HG02588 (cell line): ENCODE results near the gene ST8SIA5.
"Not testable (repeated sequence)": the region's sequence is repeated elsewhere in the genome, so short reads cannot be mapped to it uniquely, and the experiment has no call there.

Experiments used
- ATAC-seq: cut with Tn5 transposase; IDR thresholded peaks from one replicate; pipeline ENCODE4 v1.9.1; 2021; ENCODE audit warnings: mild to moderate bottlenecking, moderate library complexity; ENCODE audit not compliant: unreplicated experiment

Gene ST8SIA5, protein sequence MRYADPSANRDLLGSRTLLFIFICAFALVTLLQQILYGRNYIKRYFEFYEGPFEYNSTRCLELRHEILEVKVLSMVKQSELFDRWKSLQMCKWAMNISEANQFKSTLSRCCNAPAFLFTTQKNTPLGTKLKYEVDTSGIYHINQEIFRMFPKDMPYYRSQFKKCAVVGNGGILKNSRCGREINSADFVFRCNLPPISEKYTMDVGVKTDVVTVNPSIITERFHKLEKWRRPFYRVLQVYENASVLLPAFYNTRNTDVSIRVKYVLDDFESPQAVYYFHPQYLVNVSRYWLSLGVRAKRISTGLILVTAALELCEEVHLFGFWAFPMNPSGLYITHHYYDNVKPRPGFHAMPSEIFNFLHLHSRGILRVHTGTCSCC

DNA sequence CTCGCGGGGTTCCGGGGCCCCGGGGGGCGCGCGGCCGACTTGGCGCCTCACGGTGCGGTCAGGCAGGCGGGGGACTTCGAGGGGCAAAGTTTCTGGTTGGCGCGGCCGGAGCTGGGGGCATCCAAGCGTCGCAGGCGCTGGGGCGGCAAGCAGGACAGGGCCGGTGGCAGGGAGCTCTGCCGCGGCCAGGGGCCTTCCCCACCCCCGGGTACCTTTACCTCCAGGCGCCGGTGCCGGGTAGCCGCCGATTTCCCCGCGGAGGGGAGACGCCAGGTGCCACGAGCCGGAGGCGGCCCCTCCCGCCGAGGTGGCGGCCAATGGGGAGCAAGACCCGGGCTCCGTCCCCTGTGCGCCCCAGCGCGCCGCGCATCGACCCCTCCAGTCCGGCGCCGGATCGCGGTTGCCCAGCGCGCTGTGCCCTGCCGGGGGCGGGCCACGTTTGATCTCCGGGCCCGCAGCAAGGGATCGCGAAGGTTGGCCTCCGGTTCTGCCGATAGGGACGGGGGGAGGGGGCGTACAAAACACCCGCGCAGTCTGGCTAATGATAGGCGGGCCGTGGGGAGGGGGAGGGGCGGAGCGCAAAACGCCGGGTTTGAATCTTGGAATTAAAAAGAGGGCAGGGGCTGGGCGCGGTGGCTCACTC, at the start of gene ST8SIA5:
ST8SIA5 (minus strand) TSS at position 495 of the 643 bp plus-strand sequence. CDS start 545 bp downstream, outside the sequence.
- ATAC-seq, result no peak

DNA sequence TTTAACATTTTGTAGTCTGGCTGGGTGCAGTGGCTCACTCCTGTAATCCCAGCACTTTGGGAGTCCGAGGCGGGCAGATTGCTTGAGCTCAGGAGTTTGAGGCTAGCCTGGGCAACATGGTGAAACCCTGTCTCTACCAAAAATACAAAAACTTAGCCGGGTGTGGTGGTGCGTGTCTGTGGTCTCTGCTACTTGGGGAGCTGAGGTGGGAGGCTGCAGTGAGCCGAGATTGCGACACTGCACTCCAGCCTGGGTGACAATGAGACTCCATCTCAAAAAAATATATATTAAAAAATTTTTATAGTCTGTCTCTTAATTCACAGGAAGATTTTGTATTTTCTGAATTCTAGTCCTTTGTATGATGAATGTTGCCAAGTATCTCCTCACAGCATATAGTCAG, 39.1 kb upstream of the ST8SIA5 start:
- ATAC-seq, result not testable (repeated sequence)

DNA sequence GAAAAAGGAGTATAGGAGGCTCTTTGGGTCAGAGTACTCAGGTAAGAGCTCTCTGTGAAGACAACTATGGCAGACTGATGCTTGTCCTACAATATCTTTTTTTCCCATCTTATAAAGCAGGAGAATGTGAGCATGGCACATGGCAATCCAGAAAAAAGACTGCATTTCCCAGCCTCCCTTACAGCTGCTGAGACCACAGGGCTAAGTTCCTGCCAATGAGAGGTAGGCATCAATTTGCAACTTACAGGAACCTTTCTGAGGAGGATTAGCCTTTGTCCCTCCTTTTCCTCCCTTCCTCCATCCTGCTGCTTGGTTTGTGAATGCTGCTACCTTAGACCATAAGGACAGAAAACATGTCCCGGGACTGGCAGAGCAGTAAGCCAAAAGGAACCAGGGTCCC, 37.8 kb upstream of the ST8SIA5 start:
- no peak for ATAC-seq

DNA sequence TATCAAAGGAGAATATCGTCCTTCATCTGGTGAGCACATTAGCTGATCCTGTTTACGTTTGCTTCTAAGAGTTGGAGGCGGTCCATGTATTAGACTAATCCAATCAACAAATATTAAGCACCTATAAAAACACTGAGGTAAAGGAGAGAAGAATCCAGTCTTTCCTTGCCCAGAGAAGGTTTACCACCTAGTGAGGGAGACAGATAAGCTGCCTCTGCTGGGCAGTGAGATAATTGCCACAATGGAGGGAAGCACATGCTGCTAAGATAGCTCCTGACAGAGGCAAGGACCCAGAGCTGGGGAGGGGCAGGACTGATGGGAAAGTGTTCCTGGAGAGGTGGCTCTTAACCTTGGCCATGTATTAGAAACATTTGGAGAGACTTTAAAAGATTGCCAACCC, 36.7 kb upstream of the ST8SIA5 start:
- no peak for ATAC-seq

DNA sequence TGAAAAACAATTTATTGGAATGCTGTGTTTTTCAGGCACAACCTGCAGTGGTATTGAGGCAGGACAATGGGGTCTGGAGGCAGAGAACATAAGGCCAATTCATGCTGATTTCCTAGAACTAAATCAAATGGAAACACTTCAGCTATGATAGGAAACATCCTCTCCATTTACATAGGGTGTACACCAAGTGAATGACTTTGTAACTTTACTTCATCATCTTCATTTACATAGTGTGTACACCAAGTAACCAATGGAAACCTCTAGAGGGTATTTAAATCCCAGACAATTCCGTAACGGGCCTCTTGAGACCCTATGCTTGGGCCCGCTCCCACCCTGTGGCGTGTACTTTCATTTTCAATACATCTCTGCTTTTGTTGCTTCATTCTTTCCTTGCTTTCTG, 32.2 kb upstream of the ST8SIA5 start:
- ATAC-seq, result no peak

DNA sequence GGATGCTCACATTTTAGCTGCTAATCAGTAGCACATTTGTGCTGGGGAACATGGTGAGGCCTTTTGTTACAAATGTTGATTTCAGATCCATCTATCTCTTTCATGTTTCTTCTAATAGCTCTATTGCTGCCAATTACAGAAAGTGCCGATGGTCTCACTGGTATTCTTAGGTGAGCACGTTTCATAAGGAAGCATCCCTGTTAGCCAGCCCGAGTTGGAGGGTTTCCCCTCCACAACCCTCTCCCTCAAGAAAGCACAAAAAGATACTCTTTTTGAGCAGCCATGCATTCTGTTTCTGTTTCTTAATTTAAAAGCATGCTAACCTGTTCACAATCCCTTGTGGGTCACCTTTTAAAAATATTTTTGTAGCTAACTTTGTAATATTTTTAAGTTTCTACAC, 30.8 kb upstream of the ST8SIA5 start:
- ATAC-seq, result no peak

DNA sequence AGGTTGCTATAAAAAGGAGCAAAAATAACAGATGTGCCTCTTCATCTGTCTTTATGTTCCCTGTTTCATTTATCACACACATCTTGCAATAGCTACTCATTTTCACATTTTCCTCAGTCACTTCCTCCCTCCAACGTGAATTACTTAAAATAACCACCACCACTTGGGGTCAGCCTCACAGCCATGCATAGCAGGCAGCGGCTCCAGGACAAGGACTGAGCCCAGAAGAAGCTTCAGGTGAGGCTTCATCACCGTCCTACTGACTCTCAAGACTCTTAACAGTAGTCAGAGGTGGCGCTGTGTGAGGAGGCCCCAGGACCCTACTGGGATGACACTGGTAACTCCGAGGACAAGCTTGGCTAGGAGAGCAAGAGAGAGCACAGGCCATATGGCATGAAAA, 15.5 kb upstream of the ST8SIA5 start:
- no peak for ATAC-seq

DNA sequence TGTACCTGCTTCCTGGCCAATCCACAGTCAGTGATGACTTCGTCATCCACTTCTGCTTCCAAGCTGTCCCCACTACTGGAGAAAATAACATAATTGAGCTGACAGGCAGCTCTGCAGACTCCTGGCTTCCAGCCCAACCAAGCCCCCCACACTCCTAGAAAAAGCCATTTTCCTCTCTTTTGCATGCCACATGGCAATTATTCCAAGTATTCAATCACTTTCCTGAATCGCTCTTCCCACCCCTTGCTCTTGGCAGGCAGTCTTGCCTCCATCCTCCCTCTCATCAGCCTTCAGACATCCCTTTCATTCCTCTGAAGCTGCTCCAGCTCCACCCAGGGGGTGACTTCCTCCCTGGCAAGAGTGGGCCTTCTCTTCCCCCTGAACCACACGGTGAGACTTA, 14.3 kb upstream of the ST8SIA5 start:
- ATAC-seq, result no peak

DNA sequence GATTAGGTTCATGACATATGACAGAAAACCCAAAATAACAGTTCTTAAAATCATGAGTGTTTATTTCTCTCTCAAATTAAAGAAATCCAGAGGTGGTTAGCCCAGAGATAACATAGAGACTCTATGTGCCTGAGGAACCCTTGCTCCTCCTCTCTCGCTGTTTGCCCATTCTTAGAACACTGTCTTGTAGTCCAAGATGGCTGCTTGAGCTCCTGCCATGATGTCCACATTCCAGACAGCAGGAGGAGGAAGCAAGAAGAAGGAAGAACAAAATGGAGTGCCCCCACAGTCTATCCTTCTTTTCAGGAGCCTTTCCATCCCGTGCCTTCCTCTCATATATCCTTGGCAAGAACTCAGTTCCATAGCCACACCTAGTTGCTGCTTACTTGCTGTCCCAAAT, 13.9 kb upstream of the ST8SIA5 start:
- ATAC-seq, result no peak

DNA sequence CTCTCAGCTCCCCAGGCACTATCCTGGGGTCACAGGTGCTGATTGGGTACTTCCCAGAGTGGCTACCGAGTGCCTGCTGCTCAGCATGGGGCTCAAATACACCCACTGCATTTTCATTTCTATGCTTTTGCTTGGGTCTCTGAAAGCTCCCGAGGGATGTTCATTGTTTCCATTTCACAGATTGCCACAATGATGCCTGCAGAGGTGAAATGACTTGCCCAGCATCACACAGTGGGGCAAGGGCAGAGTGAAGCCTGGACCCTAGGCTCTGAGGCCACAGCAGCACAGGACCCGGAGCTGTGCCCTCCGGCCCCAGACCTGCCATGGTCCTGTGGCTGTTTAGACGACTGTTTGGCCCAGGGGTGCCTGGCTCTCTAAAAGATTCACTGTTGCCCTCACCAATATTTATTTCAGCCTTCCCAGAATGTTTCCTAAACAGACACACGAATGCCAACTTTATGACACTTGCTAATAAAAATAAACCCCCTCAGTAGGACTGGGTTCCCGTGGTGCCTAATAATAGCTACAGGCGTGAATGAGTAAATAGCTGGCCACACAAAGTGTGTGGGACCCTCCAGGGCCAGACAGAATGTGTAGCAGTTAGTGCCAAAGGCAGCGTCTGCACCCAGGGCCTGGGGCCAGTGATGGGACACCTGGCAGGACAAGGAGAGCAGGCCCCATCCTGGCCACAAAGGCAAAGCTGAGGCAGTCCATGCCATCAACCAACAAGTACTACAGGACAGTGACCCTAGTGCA, 11.5 kb upstream of the ST8SIA5 start:
- no peak for ATAC-seq

DNA sequence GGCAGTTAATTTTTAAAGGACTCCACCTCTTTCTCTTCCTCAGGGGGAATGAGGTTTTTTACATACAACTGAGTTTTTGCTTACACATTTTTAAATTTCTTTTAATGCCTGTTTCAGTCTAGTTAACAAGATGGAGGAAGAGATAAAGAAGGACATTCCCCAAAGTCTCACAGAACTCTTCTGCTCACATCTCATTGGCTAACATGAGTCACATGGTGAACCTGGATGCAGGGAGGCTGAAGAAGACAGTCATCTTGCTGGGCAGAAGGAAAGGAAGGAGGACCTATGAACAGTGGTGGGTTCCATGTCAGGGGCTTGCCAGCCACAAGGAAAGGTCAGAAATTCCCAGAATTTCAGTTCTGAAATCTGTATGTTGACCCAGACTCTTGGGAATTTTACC, 10.4 kb upstream of the ST8SIA5 start:
- no peak for ATAC-seq

DNA sequence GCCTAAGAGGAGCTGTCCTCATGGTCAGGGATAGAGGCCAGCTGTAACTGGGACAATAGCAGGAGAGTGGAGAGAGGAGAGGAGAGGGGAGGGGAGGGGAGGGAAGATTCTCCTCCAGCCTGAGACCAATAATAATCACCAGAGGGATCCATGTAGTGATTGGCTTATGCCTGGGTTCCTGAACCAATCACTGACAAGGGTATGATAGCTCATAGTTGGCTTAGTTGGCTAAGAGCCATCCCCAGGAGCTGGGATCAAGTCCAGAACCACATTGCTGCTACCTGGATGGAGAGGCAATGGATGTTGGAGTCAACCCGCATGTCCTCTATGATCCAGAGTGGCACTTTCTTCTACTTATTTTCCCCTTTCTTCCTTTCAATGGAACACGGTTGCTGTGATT, 7.7 kb upstream of the ST8SIA5 start:
- no peak for ATAC-seq

DNA sequence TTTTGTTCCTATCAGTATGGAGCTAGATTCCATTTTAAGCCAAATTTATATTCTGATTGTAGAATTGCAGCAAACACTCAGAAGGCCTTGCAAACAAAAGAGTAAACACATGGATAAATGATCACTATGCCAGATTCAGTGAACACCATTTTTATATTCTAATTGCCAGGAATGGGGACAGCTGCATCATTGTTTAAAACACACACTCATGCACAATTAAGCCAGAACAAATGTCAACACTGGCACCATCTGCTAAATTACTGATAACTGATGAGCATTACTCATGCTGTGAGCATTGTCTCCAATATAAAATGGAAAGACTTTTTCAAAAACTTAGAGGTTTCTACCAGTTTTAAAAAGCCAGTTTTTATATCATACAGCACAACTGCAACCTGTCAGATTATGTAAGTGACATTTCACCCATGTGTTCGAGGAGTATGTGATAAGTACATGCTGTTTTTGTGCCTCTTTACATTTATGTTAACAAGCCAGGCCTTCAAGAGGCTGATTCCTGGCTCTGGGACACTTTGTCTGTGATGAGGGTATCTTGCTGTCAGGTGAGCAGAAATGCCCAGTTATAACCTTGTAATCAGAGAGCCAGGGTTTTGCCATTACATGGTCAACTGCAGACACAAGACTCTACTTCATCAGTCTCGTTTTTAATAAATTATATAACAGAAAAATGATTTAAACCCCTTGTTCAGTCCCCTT, 4.4 kb upstream of the ST8SIA5 start:
- no peak for ATAC-seq

DNA sequence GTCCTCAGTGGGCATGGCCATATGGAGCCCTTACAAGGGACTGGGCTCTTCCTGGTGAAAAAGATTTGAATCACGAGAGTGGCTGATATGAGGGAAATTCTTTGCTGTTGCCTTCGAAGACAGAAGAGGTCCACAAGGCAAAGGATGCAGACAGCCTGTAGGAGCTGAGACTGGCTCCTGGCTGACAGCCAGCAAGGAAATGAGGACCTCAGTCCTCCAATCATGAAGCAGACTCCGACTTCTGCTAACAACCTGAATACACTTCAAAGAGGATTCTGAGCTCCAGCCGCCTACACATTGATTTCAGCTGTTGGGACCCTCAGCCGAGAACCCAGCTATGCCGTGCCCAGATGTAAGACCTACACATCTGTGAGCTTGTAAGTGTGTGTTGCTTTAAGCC, 3.0 kb upstream of the ST8SIA5 start:
- no peak for ATAC-seq

DNA sequence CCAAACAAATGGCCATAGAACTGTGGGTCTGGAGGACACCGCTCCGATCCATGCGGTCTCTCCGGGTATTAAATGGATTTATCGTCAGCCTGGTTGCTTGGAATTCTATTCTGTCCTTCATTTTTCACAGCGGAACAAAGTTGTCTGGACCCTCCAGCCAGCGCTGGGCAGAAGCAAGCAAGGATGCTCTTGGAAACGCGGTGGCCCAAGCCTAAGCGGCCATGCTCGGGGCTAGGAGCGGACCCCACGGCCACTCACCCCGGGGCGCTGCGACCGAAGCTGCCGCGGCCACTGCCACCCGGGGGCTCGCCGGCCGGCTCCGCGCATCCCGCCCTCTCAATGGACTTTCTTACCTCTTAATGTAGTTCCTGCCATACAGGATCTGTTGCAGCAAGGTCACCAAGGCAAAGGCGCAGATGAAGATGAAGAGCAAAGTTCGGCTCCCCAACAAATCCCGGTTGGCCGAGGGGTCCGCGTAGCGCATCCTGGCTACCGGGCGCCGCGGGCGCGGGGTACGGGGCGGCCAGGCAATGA, 761 bp downstream of the ST8SIA5 start:
- ATAC-seq, result no peak

DNA sequence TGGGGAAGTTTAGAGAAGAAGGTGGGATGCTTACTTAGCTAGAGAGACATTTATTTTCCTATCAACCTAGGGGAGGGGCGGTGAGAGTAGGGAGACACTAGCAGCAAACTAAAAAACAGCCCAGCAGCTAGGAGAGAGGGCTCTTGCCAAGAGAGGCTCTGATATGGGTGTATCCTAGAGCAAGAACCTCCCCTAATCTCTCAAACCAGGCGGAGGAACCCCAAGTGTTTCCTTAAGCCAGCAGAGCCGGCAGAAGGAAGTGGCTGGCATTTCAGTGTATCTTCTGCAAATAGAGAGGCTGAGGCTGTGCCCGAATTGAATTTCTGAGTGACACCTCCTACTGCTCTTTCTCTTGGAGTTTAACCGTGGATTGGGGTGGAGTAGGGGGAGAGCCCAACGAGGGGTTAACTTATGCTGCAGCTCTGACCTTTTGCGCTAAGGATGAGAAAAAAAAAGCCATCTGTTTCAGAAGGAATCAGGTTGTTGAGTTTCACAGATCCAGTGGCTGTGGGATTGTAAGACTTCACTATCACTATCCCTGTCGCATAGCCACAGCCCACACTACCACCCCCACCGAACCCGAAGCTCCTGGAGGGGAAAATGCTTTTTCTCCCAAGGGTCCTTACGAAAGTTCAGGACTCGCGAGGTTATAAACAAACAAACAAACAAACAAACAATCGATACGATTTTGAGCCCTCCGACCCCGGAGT, 1.4 kb downstream of the ST8SIA5 start:
- no peak for ATAC-seq

DNA sequence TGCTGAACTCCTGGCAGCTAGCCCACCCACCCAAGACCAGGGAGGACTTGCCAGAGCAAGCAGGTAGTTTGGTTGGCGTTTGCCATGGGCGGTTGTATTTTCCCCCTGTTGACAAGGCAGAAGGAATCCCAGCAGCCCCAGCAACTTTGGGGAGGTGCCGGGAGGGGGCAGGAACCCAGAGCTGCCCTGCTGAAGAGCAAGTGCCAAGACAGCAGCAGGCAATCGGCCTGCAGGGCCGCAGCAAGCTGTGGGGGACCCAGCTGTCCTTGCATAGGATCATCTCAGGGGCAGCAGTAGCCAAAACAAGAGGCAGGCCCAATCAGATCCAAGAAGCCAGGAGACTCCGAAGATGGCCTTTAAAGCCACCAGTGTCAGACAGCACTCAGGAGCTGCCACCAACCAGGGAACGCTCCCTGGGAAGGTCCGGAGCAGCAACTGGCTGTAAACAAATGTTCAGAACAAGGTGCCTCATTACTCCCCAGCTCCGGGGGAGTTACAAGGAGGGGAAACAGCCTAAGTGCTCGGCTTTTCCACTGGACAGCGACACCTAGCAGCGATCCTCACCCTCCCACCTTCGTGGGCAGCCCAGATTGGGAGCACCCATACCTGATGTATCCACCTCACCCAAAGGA, 2.1 kb downstream of the ST8SIA5 start:
- no peak for ATAC-seq

DNA sequence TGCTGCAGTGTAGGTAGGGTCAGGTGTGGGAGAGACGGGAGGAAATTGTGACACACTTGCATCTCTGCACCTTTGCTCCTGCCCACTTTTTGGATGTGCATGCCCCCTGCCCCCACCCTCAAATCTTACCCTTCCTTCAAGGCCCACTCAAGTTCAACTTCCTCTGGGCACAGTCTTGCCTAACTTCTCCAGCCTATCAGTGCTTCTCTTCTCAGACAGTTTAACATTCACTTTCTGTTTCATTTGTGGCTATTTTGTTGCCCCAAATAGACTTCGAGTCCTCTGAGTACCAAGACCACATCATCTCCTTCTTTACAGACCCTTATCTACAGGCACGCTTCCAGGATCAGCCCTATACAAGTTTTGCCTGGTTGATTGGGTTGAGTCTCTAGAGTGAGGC, 2.7 kb downstream of the ST8SIA5 start:
- ATAC-seq, result no peak

DNA sequence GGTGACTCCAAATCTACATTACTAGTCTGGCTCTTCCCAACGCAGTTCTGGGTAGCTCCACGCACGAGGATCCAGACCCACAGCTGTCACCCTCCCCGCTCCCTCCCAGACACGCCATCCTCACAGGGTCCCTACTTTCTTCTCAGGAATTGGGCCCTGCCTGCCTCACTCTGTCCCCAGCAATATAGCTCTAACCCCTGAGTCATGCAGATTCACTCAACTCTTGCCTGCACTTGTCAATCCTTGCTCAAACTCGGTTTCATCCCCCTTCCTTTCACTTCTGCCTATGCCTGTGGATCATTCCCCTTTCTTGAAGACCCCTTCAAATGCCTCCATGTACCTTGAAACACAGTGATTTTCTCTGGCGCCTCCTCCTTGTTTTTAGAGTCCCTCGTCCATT, 5.0 kb downstream of the ST8SIA5 start:
- ATAC-seq, result no peak

DNA sequence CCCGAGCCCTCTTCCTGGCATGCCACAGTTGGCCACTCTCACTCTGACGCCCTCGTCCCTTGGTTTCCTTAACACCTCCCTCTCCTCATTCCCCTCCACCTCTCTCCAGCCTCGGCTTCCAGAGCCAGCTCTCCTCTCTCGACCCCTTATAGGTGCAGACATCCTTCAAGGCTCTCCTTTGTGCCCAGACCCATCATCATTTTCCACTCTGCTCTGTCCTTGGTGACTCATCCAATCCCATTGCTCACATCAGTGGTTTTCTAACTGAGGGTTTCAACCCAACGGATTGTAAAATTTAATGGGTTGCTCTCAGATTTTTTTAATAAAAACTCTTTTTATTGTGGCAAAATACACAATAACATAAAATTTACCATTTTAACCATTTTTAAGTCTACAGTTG, 6.2 kb downstream of the ST8SIA5 start:
- ATAC-seq, result no peak
